Keratinocyte (primary cell): ENCODE results near the gene MYNN.

ENCODE experiments used
- EZH2 ChIP-seq: IDR thresholded peaks from one replicate; pipeline ENCODE4 v1.6.1; 2012; ENCODE audit warnings: inconsistent platforms, mild to moderate bottlenecking, low read length, moderate library complexity
- TF ChIP-seq, protein P1 (sequence below), 3 experiments: IDR thresholded peaks in 1 of 3; conservative IDR thresholded peaks in 1 of 3; optimal IDR thresholded peaks in 1 of 3; 2 replicates in 2 of 3; 3 replicates in 1 of 3; pipeline versions ENCODE3 to v1.5.1; 2011; ENCODE audit warnings: low read length in 3 of 3, mild to moderate bottlenecking in 3 of 3, moderate library complexity in 2 of 3, control low read depth in 1 of 3, inconsistent platforms in 1 of 3; ENCODE audit not compliant: insufficient read depth in 2 of 3; ENCODE audit errors: extremely low read depth in 1 of 3

DNA sequence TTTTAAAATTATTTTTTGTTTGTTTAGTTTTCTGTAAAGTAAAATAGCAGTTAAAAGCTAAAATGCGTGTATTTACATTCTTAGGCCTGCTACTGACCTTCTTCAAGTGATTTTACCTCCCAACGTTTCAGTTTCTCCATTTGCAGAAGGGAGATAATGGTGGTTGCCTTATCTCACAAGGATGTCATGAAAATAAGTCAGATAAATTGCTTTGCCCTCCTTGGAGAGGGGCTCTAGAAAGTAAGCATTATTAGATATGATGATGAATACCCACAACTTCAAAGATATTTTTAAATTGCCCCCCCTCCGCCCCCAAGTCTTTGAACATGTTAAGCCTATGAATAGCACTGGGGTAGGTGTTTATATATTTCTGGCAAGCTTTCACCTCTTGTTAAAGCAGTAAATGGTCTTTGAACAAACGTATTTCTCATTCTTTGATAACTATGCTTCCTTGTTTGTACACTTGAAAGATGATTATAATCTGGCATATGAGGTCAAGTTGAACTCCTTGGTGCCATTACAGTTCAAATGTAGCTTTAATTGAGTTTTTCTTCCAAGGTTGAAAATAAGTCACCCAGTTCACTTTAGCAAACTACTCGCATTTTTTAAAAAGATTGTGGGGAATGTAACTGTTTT lies 14.7 kb upstream of the MYNN start:
- TF ChIP-seq, protein P1, sequence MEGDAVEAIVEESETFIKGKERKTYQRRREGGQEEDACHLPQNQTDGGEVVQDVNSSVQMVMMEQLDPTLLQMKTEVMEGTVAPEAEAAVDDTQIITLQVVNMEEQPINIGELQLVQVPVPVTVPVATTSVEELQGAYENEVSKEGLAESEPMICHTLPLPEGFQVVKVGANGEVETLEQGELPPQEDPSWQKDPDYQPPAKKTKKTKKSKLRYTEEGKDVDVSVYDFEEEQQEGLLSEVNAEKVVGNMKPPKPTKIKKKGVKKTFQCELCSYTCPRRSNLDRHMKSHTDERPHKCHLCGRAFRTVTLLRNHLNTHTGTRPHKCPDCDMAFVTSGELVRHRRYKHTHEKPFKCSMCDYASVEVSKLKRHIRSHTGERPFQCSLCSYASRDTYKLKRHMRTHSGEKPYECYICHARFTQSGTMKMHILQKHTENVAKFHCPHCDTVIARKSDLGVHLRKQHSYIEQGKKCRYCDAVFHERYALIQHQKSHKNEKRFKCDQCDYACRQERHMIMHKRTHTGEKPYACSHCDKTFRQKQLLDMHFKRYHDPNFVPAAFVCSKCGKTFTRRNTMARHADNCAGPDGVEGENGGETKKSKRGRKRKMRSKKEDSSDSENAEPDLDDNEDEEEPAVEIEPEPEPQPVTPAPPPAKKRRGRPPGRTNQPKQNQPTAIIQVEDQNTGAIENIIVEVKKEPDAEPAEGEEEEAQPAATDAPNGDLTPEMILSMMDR (optimal IDR thresholded peaks at IDR 0.05 in 1 of 3, IDR thresholded peaks at IDR 0.05 in 1 of 3, conservative IDR thresholded peaks at IDR 0.05 in 1 of 3; ENCODE audit: extremely low read depth in 1 of 3, insufficient read depth in 2 of 3, low read length in 3 of 3) = no peak
- TF ChIP-seq EZH2 = no peak
